ENCODE measurements around the gene PDE6C. TPM values are rescaled to one million over a fixed set of nuclear protein-coding genes. Genes with fewer than 3 reads are reported as not detected.

PDE6C gene
- total and polyA plus RNA-seq, 2 donors (not counting 1 experiment from before 2014, with no cell fraction given) = not detected

DNA sequence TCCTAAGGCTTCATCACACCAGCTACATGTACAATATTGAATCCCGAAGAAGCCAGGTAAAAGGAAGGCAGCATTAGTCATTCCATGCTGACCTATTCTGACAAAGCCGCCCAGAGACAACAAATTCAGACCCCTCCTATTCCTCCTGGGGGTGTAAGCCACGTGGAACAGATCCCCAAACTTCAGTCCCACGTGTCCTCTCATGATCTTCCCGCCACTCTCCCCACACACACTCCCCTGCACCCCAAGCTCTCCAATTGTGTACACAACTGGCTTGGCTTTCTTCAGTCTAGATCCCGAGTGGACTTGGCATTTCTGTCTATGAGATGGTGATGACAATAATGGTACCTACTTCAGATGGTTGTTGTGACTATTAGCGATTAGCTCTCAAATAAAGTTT lies 8.6 kb downstream of the PDE6C start:
- Histone ChIP-seq H4K20me1 (ENCODE audit: control insufficient read depth, extremely low read depth, insufficient read depth, low read length) (no peaks in the 10 kb centered on the region), H3K27ac (ENCODE audit: insufficient read depth, low read length) (no peak overlapping the region), H3K79me2 (ENCODE audit: control insufficient read depth, insufficient read depth, low read length) (no peaks in the 10 kb centered on the region), H3K4me3 (replicated peaks in 1 of 4; ENCODE audit: control extremely low read depth in 1 of 4, insufficient read depth in 1 of 4, low read depth in 3 of 4, low read length in 4 of 4) (no peak overlapping the region), H3K4me1 (ENCODE audit: control insufficient read depth, extremely low read depth, insufficient read depth, low read length) (no peaks in the 10 kb centered on the region), H3K27me3 (ENCODE audit: control insufficient read depth, insufficient read depth, low read length) (peaks cover 6% of the 10 kb centered on the region), H3K9me3 (ENCODE audit: control insufficient read depth, insufficient read depth, low read depth, low read length) (no peaks in the 10 kb centered on the region), H3K9ac (ENCODE audit: insufficient read depth, low read length) (no peak overlapping the region), H3K36me3 (ENCODE audit: control insufficient read depth, insufficient read depth, low read length) (no peaks in the 10 kb centered on the region), H3K4me2 (ENCODE audit: extremely low read depth, insufficient read depth, low read length) (no peak overlapping the region), H2AFZ (ENCODE audit: low read length) (no peak overlapping the region)
- TF ChIP-seq, protein P1, sequence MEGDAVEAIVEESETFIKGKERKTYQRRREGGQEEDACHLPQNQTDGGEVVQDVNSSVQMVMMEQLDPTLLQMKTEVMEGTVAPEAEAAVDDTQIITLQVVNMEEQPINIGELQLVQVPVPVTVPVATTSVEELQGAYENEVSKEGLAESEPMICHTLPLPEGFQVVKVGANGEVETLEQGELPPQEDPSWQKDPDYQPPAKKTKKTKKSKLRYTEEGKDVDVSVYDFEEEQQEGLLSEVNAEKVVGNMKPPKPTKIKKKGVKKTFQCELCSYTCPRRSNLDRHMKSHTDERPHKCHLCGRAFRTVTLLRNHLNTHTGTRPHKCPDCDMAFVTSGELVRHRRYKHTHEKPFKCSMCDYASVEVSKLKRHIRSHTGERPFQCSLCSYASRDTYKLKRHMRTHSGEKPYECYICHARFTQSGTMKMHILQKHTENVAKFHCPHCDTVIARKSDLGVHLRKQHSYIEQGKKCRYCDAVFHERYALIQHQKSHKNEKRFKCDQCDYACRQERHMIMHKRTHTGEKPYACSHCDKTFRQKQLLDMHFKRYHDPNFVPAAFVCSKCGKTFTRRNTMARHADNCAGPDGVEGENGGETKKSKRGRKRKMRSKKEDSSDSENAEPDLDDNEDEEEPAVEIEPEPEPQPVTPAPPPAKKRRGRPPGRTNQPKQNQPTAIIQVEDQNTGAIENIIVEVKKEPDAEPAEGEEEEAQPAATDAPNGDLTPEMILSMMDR (conservative IDR thresholded peaks at IDR 0.05 in 1 of 2, IDR thresholded peaks at IDR 0.05 in 1 of 2; ENCODE audit: low read depth in 1 of 2, low read length in 2 of 2) = no peak
- TF ChIP-seq EZH2 (IDR thresholded peaks at IDR 0.05; ENCODE audit: low read length, missing control alignments) = no peak
- DNase-seq (ENCODE audit: low read depth in 2 of 2) = no peak

DNA sequence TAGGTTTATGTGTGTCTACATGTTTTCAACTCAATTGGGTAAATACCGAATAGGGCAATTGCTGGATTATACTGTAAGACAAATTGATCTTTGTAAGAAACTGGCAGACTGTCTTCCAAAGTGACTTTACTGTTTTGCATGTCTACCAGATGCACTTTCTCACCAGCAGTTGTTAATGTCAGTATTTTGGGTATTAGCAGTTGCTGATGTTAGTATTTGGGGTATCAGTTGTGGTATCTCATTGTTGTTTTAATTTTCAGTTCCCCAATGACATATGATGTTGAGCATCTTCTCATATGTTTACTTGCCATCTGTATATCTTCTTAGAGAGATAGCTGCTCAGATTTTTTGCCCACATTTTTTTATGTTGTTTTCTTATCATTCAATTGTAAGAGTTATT lies 10.6 kb downstream of the PDE6C start:
- no peak overlapping the region for H3K27ac ChIP-seq (ENCODE audit: insufficient read depth, low read length)
- no peaks in the 10 kb centered on the region for H4K20me1 ChIP-seq (ENCODE audit: control insufficient read depth, extremely low read depth, insufficient read depth, low read length)
- H3K4me1 ChIP-seq (ENCODE audit: control insufficient read depth, extremely low read depth, insufficient read depth, low read length) = no peaks in the 10 kb centered on the region
- H3K27me3 ChIP-seq (ENCODE audit: control insufficient read depth, insufficient read depth, low read length) = peaks cover 6% of the 10 kb centered on the region
- DNase-seq (ENCODE audit: low read depth in 2 of 2) = no peak
- no peak overlapping the region for H2AFZ ChIP-seq (ENCODE audit: low read length)
- H3K4me3 ChIP-seq (replicated peaks in 1 of 4; ENCODE audit: control extremely low read depth in 1 of 4, insufficient read depth in 1 of 4, low read depth in 3 of 4, low read length in 4 of 4) = no peak overlapping the region
- no peak overlapping the region for H3K9ac ChIP-seq (ENCODE audit: insufficient read depth, low read length)
- H3K36me3 ChIP-seq (ENCODE audit: control insufficient read depth, insufficient read depth, low read length) = no peaks in the 10 kb centered on the region
- H3K9me3 ChIP-seq (ENCODE audit: control insufficient read depth, insufficient read depth, low read depth, low read length) = no peaks in the 10 kb centered on the region
- no peaks in the 10 kb centered on the region for H3K79me2 ChIP-seq (ENCODE audit: control insufficient read depth, insufficient read depth, low read length)
- TF ChIP-seq, protein P1 (conservative IDR thresholded peaks at IDR 0.05 in 1 of 2, IDR thresholded peaks at IDR 0.05 in 1 of 2; ENCODE audit: low read depth in 1 of 2, low read length in 2 of 2) = no peak
- no peak for TF ChIP-seq EZH2 (IDR thresholded peaks at IDR 0.05; ENCODE audit: low read length, missing control alignments)
- no peak overlapping the region for H3K4me2 ChIP-seq (ENCODE audit: extremely low read depth, insufficient read depth, low read length)

DNA sequence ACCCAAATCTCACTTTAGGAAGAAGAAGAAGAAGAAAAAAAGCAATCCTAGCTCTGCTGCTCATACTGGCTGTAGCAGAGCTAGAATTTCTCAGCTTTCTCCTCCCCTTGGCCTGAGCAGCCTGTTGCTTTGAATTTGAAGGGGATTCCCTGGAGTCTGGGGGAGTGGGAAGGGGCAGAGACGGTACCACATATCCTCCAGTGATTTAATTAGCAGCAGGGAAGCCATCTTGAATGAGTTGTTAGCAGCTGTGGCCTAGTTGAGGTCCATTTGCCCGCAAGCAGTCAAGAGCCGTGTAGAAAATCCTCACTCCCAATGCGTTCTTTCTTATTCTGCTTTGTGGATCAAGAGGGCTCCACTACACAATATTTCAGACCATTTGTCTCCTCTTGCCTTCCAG lies 16.5 kb downstream of the PDE6C start:
- no peaks in the 10 kb centered on the region for H3K79me2 ChIP-seq (ENCODE audit: control insufficient read depth, insufficient read depth, low read length)
- no peak overlapping the region for H3K4me2 ChIP-seq (ENCODE audit: extremely low read depth, insufficient read depth, low read length)
- H3K36me3 ChIP-seq (ENCODE audit: control insufficient read depth, insufficient read depth, low read length) = no peaks in the 10 kb centered on the region
- H2AFZ ChIP-seq (ENCODE audit: low read length) = no peak overlapping the region
- H3K9me3 ChIP-seq (ENCODE audit: control insufficient read depth, insufficient read depth, low read depth, low read length) = no peaks in the 10 kb centered on the region
- TF ChIP-seq, protein P1 (conservative IDR thresholded peaks at IDR 0.05 in 1 of 2, IDR thresholded peaks at IDR 0.05 in 1 of 2; ENCODE audit: low read depth in 1 of 2, low read length in 2 of 2) = no peak
- TF ChIP-seq EZH2 (IDR thresholded peaks at IDR 0.05; ENCODE audit: low read length, missing control alignments) = no peak
- no peak overlapping the region for H3K9ac ChIP-seq (ENCODE audit: insufficient read depth, low read length)
- H3K27me3 ChIP-seq (ENCODE audit: control insufficient read depth, insufficient read depth, low read length) = peaks cover 4% of the 10 kb centered on the region
- H3K4me3 ChIP-seq (replicated peaks in 1 of 4; ENCODE audit: control extremely low read depth in 1 of 4, insufficient read depth in 1 of 4, low read depth in 3 of 4, low read length in 4 of 4) = no peak overlapping the region
- H3K27ac ChIP-seq (ENCODE audit: insufficient read depth, low read length) = no peak overlapping the region
- no peak for DNase-seq (ENCODE audit: low read depth in 2 of 2)
- H3K4me1 ChIP-seq (ENCODE audit: control insufficient read depth, extremely low read depth, insufficient read depth, low read length) = no peaks in the 10 kb centered on the region
- no peaks in the 10 kb centered on the region for H4K20me1 ChIP-seq (ENCODE audit: control insufficient read depth, extremely low read depth, insufficient read depth, low read length)
